Measurements from ENCODE around the gene PPP2R2C. TPM values are rescaled to one million over a fixed set of nuclear protein-coding genes. Genes with fewer than 3 reads are reported as not detected.

The PPP2R2C gene
- total RNA-seq = under 0.01 TPM in 1 of 2 replicates, not detected in the other

DNA sequence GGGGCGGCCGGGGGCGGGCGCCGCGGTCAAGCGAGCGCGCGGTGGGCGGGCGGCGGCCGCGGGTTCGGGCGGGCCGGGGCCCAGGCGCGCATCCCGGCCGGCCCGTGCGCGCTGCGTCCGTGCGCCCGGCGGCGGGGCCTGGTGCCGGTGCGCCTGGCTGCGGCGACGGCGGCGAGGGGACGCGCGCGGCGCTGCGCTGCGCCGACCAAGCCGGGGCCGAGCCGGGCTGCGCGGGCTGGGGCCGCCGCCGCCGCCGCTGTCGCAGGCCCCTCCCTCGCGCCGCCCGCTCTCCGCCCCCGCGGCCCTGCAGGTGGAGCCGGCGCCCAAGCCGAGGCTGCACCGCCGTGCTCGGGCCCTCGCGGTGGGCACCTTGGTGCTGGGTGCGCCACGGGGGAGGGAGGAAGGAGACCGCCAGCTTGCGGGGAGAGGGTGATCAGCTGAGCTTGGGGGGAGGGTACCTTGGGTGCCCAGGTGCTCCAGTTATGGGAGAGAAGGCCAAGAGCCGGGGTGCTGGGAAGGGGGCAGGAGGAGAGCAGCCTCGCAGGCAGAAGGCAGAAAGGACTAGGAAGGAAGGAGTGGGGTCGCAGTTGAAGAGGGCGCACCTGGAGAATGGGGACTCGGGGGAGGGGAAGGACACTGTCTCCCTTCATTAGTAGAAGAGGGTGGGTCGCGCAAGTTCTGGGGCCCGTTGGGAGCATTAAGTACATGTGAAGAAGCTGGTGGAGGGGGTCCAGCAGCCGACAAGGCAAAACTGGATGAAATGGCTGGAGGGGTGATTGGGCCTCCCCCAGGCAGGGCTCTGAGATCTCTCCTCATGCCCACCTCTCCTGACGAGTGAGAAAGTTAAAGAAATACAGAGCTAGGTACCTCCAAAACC is at the start of gene PPP2R2C:
TSS of gene PPP2R2C (minus strand) at position 228 of the 877 bp plus-strand sequence. CDS start 385 bp downstream, outside the sequence.

Other genes starting within 250 kb of the PPP2R2C start
- 17.4 and 19.4 TPM in 2 replicates for gene WFS1, start 202.8 kb downstream of the PPP2R2C start, total RNA-seq
- gene MAN2B2, start 102.6 kb upstream of the PPP2R2C start, total RNA-seq = 12.9 and 14.9 TPM in 2 replicates
- 181 and 216 TPM in 2 replicates for gene MRFAP1, start 168.1 kb upstream of the PPP2R2C start, total RNA-seq
- not detected in 2 replicates for gene S100P, start 221.3 kb upstream of the PPP2R2C start, total RNA-seq
- gene MRFAP1L1, start 237.3 kb upstream of the PPP2R2C start, total RNA-seq = 45.0 and 52.9 TPM in 2 replicates
- gene BLOC1S4, start 243.6 kb upstream of the PPP2R2C start, total RNA-seq = 7.2 and 7.8 TPM in 2 replicates

Data from thoracic aorta endothelial cell (primary cell).